GM18907 (cell line): ENCODE measurements around the gene EHD4.

ENCODE experiments used
- ATAC-seq: cut with Tn5 transposase; IDR thresholded peaks from one replicate; pipeline ENCODE4 v1.9.1; 2021; ENCODE audit warnings: mild to moderate bottlenecking, moderate library complexity; ENCODE audit not compliant: unreplicated experiment

EHD4 gene

GRCh38 chr15:41958002-41958420 lies 14.3 kb downstream of the EHD4 start:
- no peak for ATAC-seq

GRCh38 chr15:41957021-41957897 lies 15.1 kb downstream of the EHD4 start:
- peak; percentile 79 for ATAC-seq

GRCh38 chr15:41955807-41956525 lies 16.4 kb downstream of the EHD4 start:
- ATAC-seq: no peak

- ATAC-seq: no peak
Observed at GRCh38 chr15:41955100-41955499, 17.3 kb downstream of the EHD4 start.

GRCh38 chr15:41954036-41954435 lies 18.3 kb downstream of the EHD4 start:
- ATAC-seq: no peak

GRCh38 chr15:41952013-41952563 lies 20.3 kb downstream of the EHD4 start:
- ATAC-seq: no peak

- no peak for ATAC-seq
Observed at GRCh38 chr15:41951571-41951970, 20.8 kb downstream of the EHD4 start.

GRCh38 chr15:41950489-41950888 lies 21.9 kb downstream of the EHD4 start:
- ATAC-seq: no peak

- no peak for ATAC-seq
Observed at GRCh38 chr15:41950127-41950483, 22.3 kb downstream of the EHD4 start.

GRCh38 chr15:41949401-41950126 lies 22.8 kb downstream of the EHD4 start:
- no peak for ATAC-seq

GRCh38 chr15:41948490-41948889 lies 23.9 kb downstream of the EHD4 start:
- no peak for ATAC-seq

- no peak for ATAC-seq
Observed at GRCh38 chr15:41946970-41947369, 25.4 kb downstream of the EHD4 start.

- no peak for ATAC-seq
Observed at GRCh38 chr15:41945731-41946130, 26.6 kb downstream of the EHD4 start.

GRCh38 chr15:41945221-41945620 lies 27.1 kb downstream of the EHD4 start:
- no peak for ATAC-seq

- no peak for ATAC-seq
Observed at GRCh38 chr15:41944313-41944940, 27.9 kb downstream of the EHD4 start.

- no peak for ATAC-seq
Observed at GRCh38 chr15:41943543-41944312, 28.6 kb downstream of the EHD4 start.

GRCh38 chr15:41942886-41943285 lies 29.5 kb downstream of the EHD4 start:
- no peak for ATAC-seq

GRCh38 chr15:41941644-41942415 lies 30.5 kb downstream of the EHD4 start:
- no peak for ATAC-seq

GRCh38 chr15:41940441-41940857 lies 31.9 kb downstream of the EHD4 start:
- ATAC-seq: no peak
